HG03558 (cell line): ENCODE measurements around the gene LYRM1.

Experiments used
- ATAC-seq: cut with Tn5 transposase; IDR thresholded peaks from one replicate; pipeline ENCODE4 v1.9.1; 2021; ENCODE audit warnings: moderate number of reproducible peaks; ENCODE audit not compliant: unreplicated experiment; ENCODE audit errors: extremely low read depth

Gene LYRM1

DNA sequence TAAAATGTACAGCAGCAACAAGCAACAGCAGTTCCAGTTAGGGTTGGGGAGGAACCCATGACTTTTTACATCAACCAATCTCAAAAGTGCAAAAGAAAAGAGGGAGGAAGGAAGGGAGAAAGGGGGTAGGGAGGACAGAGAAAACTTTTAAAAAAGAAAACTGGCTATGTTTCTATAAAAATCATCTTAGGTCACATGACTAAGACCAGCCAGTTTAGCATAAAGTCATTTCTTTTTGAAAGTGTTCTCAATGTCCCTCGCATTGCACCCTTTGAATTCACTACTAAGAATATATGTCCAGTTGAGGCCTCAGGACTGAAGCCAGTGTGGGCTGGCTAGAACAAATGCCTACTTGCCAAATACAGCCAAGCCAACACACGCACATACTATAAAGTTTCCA, 29.3 kb upstream of the LYRM1 start:
- no peak for ATAC-seq

GRCh38 chr16:20871941-20872815, 28.4 kb upstream of the LYRM1 start:
- ATAC-seq = no peak

GRCh38 chr16:20873331-20873730, 27.2 kb upstream of the LYRM1 start:
- no peak for ATAC-seq

GRCh38 chr16:20874088-20874581, 26.4 kb upstream of the LYRM1 start:
- ATAC-seq = no peak

DNA sequence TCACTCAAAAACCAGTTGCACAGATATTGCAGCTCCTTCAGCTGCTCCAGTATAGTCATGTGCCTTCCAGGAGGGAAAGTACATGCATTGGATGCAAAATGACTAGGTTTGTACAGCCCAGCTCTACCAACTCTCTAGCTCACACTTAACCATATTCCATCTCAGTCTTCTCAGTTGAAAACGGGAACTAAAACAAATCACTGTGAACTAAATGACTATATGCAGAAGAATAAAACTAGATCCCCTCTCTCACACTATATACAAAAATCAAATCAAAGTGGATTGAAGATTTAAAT, 25.3 kb upstream of the LYRM1 start:
- no peak for ATAC-seq

GRCh38 chr16:20878682-20879147, 21.9 kb upstream of the LYRM1 start:
- no peak for ATAC-seq

- ATAC-seq = no peak
These were observed 21.2 kb upstream of the LYRM1 start for GRCh38 chr16:20879175-20880040.

- ATAC-seq = no peak
These were observed 19.6 kb upstream of the LYRM1 start for GRCh38 chr16:20880867-20881502.

GRCh38 chr16:20881503-20881878, 19.1 kb upstream of the LYRM1 start:
- ATAC-seq = no peak

DNA sequence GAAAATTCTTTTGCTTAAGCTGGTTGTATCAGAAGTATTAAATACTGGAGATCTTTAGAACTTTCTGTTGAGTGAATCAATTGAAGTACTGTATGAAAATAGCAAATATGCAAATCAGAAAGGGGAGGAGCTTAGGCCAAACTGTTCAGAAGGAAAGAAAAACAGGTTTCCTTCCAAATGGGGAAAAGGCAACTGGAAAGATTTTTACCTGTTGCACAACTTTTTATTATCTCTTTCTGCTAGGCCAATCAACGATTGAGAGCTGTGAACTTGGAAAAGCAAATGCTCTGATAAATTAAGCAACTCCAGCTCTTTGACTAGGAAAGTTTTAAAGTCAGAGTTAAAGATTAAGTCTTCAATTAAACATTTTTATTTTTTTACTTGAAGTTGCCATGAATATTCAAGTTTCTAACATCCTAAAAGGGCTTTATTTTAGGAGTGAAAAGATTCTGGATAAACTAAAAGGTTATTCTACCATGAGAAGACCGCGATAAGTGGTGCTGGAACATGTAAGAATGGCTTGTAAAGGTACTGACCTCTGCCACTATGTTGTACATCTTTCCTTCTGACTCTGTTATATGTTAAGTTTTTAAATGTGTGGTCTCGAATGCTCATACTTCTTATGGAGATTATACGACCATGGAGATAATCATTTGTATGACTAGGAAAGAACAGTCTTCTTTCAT, 16.9 kb upstream of the LYRM1 start:
- no peak for ATAC-seq

DNA sequence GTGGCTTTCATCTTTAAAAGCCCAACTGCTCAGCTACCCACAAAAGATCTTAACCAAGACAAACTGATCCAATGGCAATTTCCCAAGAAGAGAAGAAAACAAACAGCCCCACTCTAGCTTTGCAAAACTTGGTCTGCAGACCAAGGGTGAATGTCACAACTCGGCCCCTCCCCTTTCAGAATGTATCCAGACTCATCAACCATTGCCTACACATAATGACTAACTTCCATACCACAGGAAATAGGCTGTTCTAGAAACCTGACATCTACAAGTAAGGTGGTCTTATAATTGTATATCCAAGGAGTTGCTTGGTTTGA, 16.4 kb upstream of the LYRM1 start:
- no peak for ATAC-seq

- ATAC-seq = no peak
These were observed 14.3 kb upstream of the LYRM1 start for GRCh38 chr16:20886320-20886719.

GRCh38 chr16:20887207-20887606, 13.4 kb upstream of the LYRM1 start:
- no peak for ATAC-seq

GRCh38 chr16:20889625-20890275, 10.8 kb upstream of the LYRM1 start:
- no peak for ATAC-seq

DNA sequence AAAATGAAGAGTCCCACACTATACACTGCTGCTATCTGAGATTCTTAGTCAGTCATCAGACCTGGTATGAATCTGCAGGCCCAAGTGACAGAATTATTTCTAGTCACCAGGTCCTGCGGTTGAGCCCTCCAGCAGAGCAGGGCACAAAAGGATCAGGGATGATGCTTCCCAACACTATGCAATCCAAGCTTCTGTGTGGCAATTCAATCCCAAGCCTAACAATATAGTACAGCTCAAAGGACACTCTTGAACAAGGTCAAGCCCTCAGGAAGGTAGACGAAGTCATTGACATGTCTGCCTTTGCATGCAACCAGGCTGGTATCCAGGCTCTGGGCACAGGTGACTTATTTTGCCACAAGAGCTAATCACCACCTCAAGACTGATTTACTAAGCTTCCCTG, 6.2 kb upstream of the LYRM1 start:
- ATAC-seq = no peak

DNA sequence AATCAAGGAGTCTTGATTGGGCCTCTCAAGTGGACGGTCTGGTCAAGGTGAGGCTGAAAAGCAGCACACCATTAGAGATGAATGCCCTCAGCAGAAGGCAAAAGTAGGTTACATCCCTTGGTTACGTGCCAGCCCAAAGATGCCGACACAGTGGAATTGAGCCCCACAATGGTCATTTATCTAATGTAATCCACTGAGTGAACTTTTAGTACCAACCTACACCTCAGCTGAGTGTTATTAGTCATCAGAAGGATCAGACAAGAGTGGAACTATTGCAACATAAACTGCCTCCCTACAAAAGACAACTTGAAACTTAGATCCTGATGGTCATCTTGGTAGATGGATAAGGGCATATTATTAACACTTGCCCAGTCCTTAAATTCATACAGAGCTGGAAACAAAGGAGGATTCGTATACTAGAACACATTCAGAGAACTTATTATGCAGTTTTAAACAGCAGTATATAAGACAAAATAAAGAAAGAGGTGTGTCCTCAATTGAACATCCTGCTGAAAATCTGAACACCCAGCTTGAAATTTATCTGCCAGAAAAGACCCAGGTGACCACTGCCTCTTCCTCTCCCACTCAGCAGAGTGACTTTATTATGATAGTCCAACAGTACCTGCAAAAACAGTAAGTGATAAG, 3.2 kb upstream of the LYRM1 start:
- ATAC-seq = no peak

DNA sequence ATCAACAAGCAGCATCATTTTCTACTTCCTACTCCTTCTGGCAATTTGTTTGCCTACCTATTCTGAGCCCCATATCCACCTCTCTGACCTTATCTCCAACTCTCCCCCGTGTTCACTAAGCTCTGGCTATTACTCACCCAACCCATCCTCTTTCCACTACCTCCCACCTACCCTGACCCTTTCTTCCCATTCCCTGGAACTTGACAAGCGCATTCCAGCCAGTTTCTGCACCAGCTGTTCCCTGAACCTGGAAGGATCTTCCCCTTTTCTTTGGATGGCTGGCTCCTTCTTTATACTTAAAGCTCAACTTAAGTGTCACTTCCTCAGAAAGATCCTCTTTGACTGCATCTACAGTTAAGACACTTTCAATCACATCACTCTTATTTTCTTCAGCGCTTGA, 2.6 kb upstream of the LYRM1 start:
- no peak for ATAC-seq

DNA sequence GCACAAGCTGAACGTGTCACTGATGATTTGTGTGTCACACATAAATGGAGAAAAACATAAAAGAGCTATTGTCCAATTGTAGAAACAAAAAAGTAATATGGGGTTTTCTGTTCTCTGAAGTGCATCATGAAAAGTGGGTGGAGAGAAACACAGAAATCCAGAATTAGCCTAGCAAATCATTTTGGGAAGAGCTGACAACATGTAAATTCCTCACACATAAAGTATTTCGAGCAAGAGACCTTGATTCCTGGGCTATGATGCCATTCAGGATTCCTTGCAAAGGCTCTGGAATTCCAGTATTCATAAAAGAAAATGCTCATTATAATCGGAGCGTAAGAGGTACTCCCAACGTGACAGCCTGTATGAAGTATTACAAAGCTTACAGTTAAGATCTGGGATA, 1.5 kb upstream of the LYRM1 start:
- no peak for ATAC-seq

DNA sequence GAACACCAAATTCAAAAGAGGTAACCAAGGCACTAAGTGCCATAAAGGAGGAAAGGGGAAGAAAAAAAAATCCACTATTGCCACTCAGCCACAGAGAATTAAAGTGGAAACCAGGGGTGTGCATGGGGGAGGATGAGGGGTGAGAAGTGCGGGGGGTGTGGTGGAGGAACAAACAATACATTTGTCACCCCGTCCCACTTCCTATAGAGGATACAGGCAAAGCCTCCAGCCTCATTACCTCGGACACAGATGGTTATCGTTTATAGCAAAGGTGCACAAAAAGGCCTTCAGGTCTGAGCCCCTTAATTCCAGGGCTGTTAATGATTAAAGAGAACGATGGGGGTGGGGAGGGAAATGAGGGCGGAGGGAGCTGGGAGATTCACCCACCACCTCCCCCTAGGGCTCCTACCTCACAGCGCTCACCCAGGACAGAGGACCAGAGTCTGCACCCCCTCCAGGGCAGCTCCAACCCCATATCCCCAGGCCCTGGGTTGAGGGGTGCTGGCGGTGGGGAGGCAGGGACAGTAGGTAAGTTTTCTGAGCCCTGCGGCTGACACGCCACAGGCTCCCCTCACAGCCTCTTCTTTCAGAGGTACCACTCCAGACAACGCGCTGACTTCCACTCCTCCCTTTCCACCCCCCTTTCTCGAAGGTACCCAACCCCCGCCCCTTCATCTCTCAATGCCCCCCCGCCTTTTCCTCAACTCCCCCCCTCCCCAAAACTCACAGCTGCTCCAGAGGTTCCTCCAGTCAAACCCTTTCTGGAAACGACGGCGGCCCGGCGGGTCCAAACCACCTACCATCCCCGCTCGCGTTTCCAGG, 883 bp upstream of the LYRM1 start:
- no peak for ATAC-seq
